Left ventricle myocardium inferior (tissue), 1 donor: Measurements from ENCODE around the gene BASP1. TPM values are rescaled to one million over a fixed set of nuclear protein-coding genes. Genes with fewer than 3 reads are reported as not detected.
"Not testable (repeated sequence)": the region's sequence is repeated elsewhere in the genome, so short reads cannot be mapped to it uniquely, and the experiment has no call there.

ENCODE experiments used
- DNase-seq: peaks from one replicate; pipeline ENCODE4 v3.0.0-alpha.2; 2020
- H3K27ac ChIP-seq: fragments of 200-600 bp; replicated peaks from 2 replicates; pipeline ENCODE4 v1.8.0; 2021
- H3K27me3 ChIP-seq: fragments of 200-600 bp; 2 replicates; pipeline ENCODE4 v1.8.0; 2021; ENCODE audit warnings: low read depth
- H3K36me3 ChIP-seq: fragments of 200-600 bp; 2 replicates; pipeline ENCODE4 v1.8.0; 2021
- H3K4me1 ChIP-seq: fragments of 200-600 bp; 2 replicates; pipeline ENCODE4 v1.8.0; 2021
- H3K4me3 ChIP-seq: fragments of 200-600 bp; 2 replicates; pipeline ENCODE4 v1.8.0; 2021; ENCODE audit warnings: mild to moderate bottlenecking, moderate library complexity
- H3K9me3 ChIP-seq: fragments of 200-600 bp; replicated peaks from 2 replicates; pipeline ENCODE4 v1.8.0; 2021
- intact Hi-C: fragments of 100-400 bp; cut with micrococcal nuclease; formaldehyde crosslinking; loops from one replicate; pipeline ENCODE4 v1.11.0; 2022
- total RNA-seq: library from RNA; stranded (reverse); fragmentation: NEBNext Ultra II Directional; extraction: Animal tissue kit (Norgen Biotek cat#: 25700); gene quantifications from one replicate; pipeline ENCODE4 v1.2.1, GENCODE V29; 2021
- TF ChIP-seq, protein P1 (sequence below): fragments of 200-600 bp; IDR thresholded peaks from 2 replicates; pipeline ENCODE4 v1.8.0; 2021; ENCODE audit warnings: antibody characterized with exemption, mild to moderate bottlenecking, borderline replicate concordance
- donor health status: DM: no; HTN: yes; CAD: no; lungs with severe emphysema.

The BASP1 gene
- total RNA-seq, 1 donor from 2014 or later, result 3.7 TPM

DNA sequence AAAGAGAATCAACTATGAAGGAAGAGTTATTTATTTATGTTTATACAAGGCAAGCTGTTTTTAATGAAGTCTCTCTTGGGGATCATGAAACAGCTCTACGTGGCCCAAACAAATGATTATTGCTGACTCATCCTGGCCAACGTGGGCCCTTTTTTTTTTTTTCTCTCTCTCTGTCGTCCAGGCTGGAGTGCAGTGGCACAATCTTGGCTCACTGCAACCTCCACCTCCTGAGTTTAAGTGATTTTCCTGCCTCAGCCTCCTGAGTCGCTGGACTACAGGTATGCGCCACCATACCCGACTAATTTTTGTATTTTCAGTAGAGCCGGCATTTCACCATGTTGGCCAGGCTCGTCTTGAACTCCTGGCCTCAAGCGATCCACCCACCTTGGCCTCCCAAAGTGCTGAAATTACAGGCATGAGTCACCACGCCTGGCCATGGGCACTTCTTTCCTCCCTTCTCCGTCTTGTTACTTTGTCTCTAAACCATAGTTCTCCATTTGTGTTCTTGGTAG is 98.3 kb downstream of the BASP1 start:
- intact Hi-C loops, result no loop called here

GRCh38 chr5:17316970-17317459 is 99.6 kb downstream of the BASP1 start:
- Histone ChIP-seq H3K36me3 (no peaks in the 10 kb centered on the region), H3K4me3 (no peak overlapping the region), H3K9me3 (no peaks in the 10 kb centered on the region), H3K4me1 (no peaks in the 10 kb centered on the region), H3K27ac (no peak overlapping the region), H3K27me3 (no peaks in the 10 kb centered on the region)
- TF ChIP-seq, protein P1, sequence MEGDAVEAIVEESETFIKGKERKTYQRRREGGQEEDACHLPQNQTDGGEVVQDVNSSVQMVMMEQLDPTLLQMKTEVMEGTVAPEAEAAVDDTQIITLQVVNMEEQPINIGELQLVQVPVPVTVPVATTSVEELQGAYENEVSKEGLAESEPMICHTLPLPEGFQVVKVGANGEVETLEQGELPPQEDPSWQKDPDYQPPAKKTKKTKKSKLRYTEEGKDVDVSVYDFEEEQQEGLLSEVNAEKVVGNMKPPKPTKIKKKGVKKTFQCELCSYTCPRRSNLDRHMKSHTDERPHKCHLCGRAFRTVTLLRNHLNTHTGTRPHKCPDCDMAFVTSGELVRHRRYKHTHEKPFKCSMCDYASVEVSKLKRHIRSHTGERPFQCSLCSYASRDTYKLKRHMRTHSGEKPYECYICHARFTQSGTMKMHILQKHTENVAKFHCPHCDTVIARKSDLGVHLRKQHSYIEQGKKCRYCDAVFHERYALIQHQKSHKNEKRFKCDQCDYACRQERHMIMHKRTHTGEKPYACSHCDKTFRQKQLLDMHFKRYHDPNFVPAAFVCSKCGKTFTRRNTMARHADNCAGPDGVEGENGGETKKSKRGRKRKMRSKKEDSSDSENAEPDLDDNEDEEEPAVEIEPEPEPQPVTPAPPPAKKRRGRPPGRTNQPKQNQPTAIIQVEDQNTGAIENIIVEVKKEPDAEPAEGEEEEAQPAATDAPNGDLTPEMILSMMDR, result no peak
- no peak for DNase-seq
- intact Hi-C loops, result no loop called here

More for the DNA sequence above, 98.3 kb downstream of the BASP1 start:
- Histone ChIP-seq H3K4me3 (no peak overlapping the region), H3K9me3 (no peaks in the 10 kb centered on the region), H3K27ac (no peak overlapping the region), H3K36me3 (no peaks in the 10 kb centered on the region), H3K4me1 (no peaks in the 10 kb centered on the region), H3K27me3 (no peaks in the 10 kb centered on the region)
- no peak for DNase-seq
- TF ChIP-seq, protein P1, result no peak

GRCh38 chr5:17317473-17317872 is 100.0 kb downstream of the BASP1 start:
- Histone ChIP-seq H3K4me1 (no peaks in the 10 kb centered on the region), H3K36me3 (no peaks in the 10 kb centered on the region), H3K4me3 (no peak overlapping the region), H3K27ac (no peak overlapping the region), H3K9me3 (no peaks in the 10 kb centered on the region), H3K27me3 (no peaks in the 10 kb centered on the region)
- intact Hi-C loops, result no loop called here
- TF ChIP-seq, protein P1, result no peak
- no peak for DNase-seq

DNA sequence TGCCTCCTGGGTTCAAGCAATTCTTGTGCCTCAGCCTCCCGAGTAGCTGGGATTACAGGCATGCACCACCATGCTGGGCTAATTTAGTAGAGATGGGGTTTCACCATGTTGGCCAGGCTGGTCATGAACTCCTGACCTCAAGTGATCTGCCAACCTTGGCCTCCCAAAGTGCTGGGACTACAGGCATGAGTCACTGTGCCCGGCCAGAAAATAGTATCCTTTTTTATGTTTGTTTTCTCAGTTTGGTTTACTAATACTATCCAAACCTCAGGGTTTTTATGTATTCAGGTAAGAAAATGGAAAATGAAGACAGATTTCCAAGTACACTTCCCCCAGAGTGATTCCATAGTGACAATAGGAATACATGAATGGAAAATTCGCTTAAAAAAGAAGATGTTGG is 101.7 kb downstream of the BASP1 start:
- intact Hi-C loops, H3K36me3 ChIP-seq, H3K4me1 ChIP-seq: not testable (repeated sequence)

DNA sequence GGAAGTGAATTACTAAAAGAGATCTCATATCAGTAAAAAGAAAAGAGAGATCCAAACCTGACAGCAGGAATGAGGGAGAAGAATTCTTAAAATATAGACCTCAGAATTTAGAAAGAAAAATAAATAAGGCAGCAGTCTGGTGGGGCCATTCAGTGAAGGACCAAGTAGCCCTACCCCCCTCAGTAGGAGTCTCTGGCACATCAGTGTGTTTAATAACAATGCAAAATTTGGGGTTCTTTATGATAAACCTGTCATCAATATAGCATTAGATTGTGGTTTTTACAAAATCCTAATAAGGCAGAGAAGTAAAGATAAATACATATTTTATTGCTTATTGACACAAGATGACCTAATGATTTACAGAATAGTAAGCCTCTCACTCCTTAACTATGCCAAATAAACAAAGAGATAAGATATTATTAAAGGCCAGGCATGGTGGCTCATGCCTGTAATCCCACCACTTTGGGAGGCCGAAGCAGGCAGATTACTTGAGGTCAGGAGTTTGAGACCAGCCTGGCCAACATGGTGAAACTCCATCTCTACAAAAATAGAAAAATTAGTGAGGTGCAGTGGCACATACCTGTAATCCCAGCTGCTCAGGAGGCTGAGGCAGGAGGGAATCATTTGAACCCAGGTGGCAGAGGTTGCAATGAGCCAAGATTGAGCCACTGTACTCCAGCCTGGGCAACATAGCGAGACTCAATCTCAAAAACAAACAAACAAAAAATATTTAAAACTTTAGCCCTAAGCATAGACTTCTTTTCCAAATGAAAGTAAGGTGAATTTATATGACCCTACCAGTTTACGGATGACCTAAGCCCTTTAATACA is 108.6 kb downstream of the BASP1 start:
- Histone ChIP-seq H3K4me3 (no peak overlapping the region), H3K27me3 (peaks cover 4% of the 10 kb centered on the region), H3K4me1 (no peaks in the 10 kb centered on the region), H3K36me3 (no peaks in the 10 kb centered on the region), H3K27ac (no peak overlapping the region), H3K9me3 (no peaks in the 10 kb centered on the region)
- intact Hi-C loops, result no loop called here
- no peak for DNase-seq
- TF ChIP-seq, protein P1, result no peak

More for the DNA sequence above, 101.7 kb downstream of the BASP1 start:
- H3K27me3 ChIP-seq, H3K27ac ChIP-seq, H3K9me3 ChIP-seq, H3K4me3 ChIP-seq, DNase-seq: not testable (repeated sequence)
